ENCODE results near the gene ECPAS.
"Not testable (repeated sequence)": the region's sequence is repeated elsewhere in the genome, so short reads cannot be mapped to it uniquely, and the experiment has no call there.

ECPAS gene

GRCh38 chr9:111349766-111350165 lies 134.4 kb downstream of the ECPAS start:
- no peak for DNase-seq (ENCODE audit: low spot score)

- no peak for DNase-seq (ENCODE audit: low spot score)
Observed at GRCh38 chr9:111348821-111349271, 135.3 kb downstream of the ECPAS start.

GRCh38 chr9:111334318-111334863 lies 149.8 kb downstream of the ECPAS start:
- DNase-seq (ENCODE audit: low spot score) = not testable (repeated sequence)

- DNase-seq (ENCODE audit: low spot score) = no peak
Observed at GRCh38 chr9:111330124-111330523, 154.1 kb downstream of the ECPAS start, which contains the start of gene OR2K2. Gene OR2K2 (minus strand): TSS chr9:111330224. CDS start chr9:111328433, 1,791 bp downstream.

- DNase-seq (ENCODE audit: low spot score) = no peak
Observed at GRCh38 chr9:111320631-111321030, 163.6 kb downstream of the ECPAS start.

- DNase-seq (ENCODE audit: low spot score) = no peak
Observed at GRCh38 chr9:111316796-111317195, 167.4 kb downstream of the ECPAS start.

All from COLO829 (cell line).